Activated CD8-positive, alpha-beta memory T cell treated with anti-CD3 and anti-CD28 coated beads, Interleukin-2, amount 10 ng/mL, durations not matched to agents 7 days and 5 days (primary cell): ENCODE measurements around the gene GNLY. TPM values are rescaled to one million over a fixed set of nuclear protein-coding genes. Genes with fewer than 3 reads are reported as not detected.

Experiments used
- ATAC-seq: fragments of 150-1000 bp; cut with Tn5 transposase; one replicate; pipeline ENCODE4 v1.10.0; 2021; ENCODE audit warnings: moderate library complexity
- CTCF ChIA-PET: fragments of 350-600 bp; sonication (Branson Sonifier 250); formaldehyde crosslinking; loops from one replicate; lab custom pipeline; 2021; ENCODE audit warnings: antibody characterized with exemption; lab: Charles Lee
- DNase-seq: peaks from one replicate; pipeline ENCODE4 v3.0.0-alpha.2; 2020
- H3K27ac Mint-ChIP-seq: one replicate; pipeline ENCODE4 v1.8.0; 2021; ENCODE audit warnings: mild to moderate bottlenecking, mixed read lengths
- H3K27me3 Mint-ChIP-seq: one replicate; pipeline ENCODE4 v1.8.0; 2021; ENCODE audit warnings: mixed read lengths
- H3K36me3 Mint-ChIP-seq: one replicate; pipeline ENCODE4 v1.8.0; 2021; ENCODE audit warnings: mild to moderate bottlenecking, mixed read lengths
- H3K4me1 Mint-ChIP-seq: one replicate; pipeline ENCODE4 v1.8.0; 2021; ENCODE audit warnings: mixed read lengths
- H3K4me3 Mint-ChIP-seq: one replicate; pipeline ENCODE4 v1.8.0; 2021; ENCODE audit warnings: mild to moderate bottlenecking, moderate library complexity, mixed read lengths
- H3K9me3 Mint-ChIP-seq: one replicate; pipeline ENCODE4 v1.8.0; 2022; ENCODE audit warnings: low read depth, mixed read lengths
- total RNA-seq, 2 experiments: library from RNA; stranded (reverse); gene quantifications; one replicate each; pipeline ENCODE4 v1.2.3, GENCODE V29; 2021

The GNLY gene
- total RNA-seq, 2 experiments from 2014 or later = 364 to 1,915 TPM

DNA sequence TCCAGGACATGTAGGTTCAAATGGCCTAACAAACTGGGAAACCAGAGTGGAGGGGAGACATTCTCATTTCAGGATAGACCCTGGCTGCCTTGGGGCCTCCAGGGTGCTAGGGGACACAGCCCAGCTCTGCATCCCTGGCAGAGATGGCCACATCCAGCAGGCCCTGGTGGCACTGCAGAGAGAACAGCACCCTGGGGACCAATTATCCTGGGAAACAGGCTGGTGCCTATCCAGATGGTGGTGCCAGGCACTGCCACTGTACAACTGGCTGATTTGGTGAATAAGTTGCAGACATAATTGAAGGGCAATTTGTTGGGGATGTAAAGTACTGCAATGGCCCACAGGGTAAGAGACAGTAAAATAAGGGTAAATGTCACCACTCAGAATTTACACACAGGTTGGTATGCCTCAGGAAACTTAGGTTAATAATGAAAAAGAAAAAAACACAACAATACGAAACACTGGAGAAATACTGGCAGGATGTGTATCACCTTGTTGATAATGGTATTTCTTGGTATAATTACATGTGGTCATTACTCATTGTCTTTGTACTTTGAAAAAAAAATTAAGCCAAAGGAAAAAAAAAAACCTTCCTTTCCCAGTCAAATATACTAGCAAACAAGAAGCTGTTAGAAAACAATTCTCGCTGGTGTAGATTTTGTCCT is 13.3 kb upstream of the GNLY start:
- Mint-ChIP-seq H3K9me3 (peaks cover 1% of the 10 kb centered on the region), H3K36me3 (peaks cover 7% of the 10 kb centered on the region), H3K4me1 (peaks cover 32% of the 10 kb centered on the region), H3K27ac (peak overlapping the region; percentile 82), H3K4me3 (peak overlapping the region; percentile 72), H3K27me3 (peaks cover 9% of the 10 kb centered on the region)
- ATAC-seq = peak; percentile 56
- DNase-seq = no peak
- CTCF ChIA-PET = interaction anchor here (0.6 to 9.6 kb wide), 15 partner anchors 12 to 399 kb away, joined by 3 to 189 read pairs (median 6); partner anchors contain the start of gene GNLY

DNA sequence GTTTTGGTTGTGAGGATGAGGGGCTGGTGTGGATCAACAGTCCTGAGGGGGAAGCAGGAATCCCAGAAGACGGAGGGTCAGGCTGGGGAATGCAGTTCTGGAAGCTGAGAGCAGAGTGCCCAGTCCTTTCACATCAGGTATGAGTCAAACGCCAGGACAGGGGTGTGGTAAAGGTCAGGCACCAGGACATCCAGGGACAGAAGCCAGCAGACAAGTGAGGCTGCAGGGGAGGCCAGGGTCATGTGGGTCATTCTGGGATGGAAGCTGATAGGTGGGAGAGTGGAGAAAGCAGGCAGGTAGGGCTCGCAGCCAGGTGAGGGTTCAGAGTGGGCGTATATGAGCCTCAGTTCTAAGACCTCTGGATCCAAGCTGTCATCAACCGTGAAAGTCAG is 12.8 kb upstream of the GNLY start:
- Mint-ChIP-seq H3K27me3 (peaks cover 12% of the 10 kb centered on the region), H3K4me3 (peak overlapping the region; percentile 72), H3K36me3 (peaks cover 7% of the 10 kb centered on the region), H3K27ac (peak overlapping the region; percentile 82), H3K9me3 (peaks cover 1% of the 10 kb centered on the region), H3K4me1 (peaks cover 32% of the 10 kb centered on the region)
- ATAC-seq = no peak
- CTCF ChIA-PET = interaction anchor here (1.1 to 9.6 kb wide), 9 partner anchors 11 to 399 kb away, joined by 3 to 189 read pairs (median 6); partner anchors contain the start of gene GNLY
- no peak for DNase-seq

DNA sequence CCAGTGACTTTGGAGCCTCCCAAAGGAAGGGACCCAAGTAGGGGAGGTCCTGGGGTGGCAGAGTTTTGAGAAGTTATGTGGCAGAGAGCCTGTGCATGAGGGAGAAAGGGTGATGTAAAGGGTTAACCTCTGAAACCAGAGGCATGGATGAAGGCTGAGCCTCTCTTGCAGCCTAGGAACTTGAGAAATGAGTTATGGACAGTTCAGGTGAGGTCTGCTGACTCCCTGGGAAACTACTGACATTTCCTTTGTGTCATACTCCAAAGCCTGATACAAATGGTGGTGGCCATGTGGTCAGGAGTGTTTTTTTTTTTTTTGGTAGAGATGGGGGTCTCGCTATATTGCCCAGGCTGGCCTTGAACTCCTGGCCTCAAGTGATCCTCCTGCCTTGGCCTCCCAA is 12.4 kb upstream of the GNLY start:
- CTCF ChIA-PET = interaction anchor here (1.3 to 9.6 kb wide), 6 partner anchors 11 to 399 kb away, joined by 4 to 189 read pairs (median 8); partner anchors contain the start of gene GNLY
- peaks cover 7% of the 10 kb centered on the region for H3K36me3 Mint-ChIP-seq
- ATAC-seq (no peak), DNase-seq (no peak)
- peaks cover 13% of the 10 kb centered on the region for H3K27me3 Mint-ChIP-seq
- peaks cover 1% of the 10 kb centered on the region for H3K9me3 Mint-ChIP-seq
- peaks cover 32% of the 10 kb centered on the region for H3K4me1 Mint-ChIP-seq
- H3K27ac Mint-ChIP-seq = peak overlapping the region; percentile 82
- peak overlapping the region; percentile 72 for H3K4me3 Mint-ChIP-seq

DNA sequence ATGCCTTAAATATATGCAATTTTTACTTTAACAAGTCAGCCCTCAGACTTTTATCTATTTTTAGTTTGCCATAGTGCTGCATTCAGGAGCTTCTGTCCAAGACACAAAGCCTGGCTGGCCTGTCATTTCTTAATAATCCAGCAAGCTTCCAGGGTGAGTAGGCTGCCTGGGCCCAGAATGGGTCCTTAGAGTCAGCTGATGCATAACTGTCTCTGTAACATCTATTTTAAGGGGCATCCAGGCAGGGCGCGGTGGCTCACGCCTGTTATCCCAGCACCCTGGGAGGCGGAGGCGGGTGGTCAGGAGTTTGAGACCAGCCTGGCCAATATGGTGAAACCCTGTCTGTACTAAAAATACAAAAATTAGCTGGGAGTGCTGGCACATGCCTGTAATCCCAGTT is 11.8 kb upstream of the GNLY start:
- H3K4me3 Mint-ChIP-seq = peak overlapping the region; percentile 72
- ATAC-seq (no peak), DNase-seq (no peak)
- H3K36me3 Mint-ChIP-seq = peaks cover 7% of the 10 kb centered on the region
- peaks cover 19% of the 10 kb centered on the region for H3K27me3 Mint-ChIP-seq
- H3K9me3 Mint-ChIP-seq = peaks cover 1% of the 10 kb centered on the region
- CTCF ChIA-PET = interaction anchor here (1.3 to 9.6 kb wide), 4 partner anchors 24 to 131 kb away, joined by 4 to 189 read pairs (median 8); no protein-coding TSS in a partner anchor
- peaks cover 32% of the 10 kb centered on the region for H3K4me1 Mint-ChIP-seq
- no peak overlapping the region for H3K27ac Mint-ChIP-seq

DNA sequence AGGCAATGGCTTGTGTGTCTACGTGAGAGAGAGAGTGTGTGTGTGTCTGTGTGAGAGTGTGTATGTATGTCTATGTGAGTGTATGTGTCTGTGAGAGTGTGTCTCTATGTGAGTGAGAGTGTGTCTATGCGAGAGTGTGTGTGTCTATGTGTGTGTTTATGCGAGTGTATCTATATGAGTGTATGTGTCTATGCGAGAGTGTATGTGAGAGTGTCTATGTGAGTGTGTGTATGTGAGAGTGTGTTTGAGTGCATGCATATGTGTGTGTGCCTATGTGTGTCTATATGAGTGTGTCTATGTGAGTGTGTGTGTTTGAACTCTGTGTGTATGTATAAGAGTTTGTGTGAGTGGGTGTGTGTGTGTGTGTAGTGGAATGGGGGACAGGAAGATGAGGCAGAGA is 9.8 kb upstream of the GNLY start:
- H3K4me1 Mint-ChIP-seq = peaks cover 24% of the 10 kb centered on the region
- ATAC-seq (no peak), DNase-seq (no peak)
- H3K9me3 Mint-ChIP-seq = peaks cover 1% of the 10 kb centered on the region
- H3K36me3 Mint-ChIP-seq = peaks cover 7% of the 10 kb centered on the region
- no peak overlapping the region for H3K27ac Mint-ChIP-seq
- CTCF ChIA-PET = interaction anchor here (1.3 to 9.6 kb wide), 4 partner anchors 9 to 51 kb away, joined by 3 to 189 read pairs (median 4); partner anchors contain the start of gene GNLY
- peaks cover 26% of the 10 kb centered on the region for H3K27me3 Mint-ChIP-seq
- H3K4me3 Mint-ChIP-seq = no peak overlapping the region

DNA sequence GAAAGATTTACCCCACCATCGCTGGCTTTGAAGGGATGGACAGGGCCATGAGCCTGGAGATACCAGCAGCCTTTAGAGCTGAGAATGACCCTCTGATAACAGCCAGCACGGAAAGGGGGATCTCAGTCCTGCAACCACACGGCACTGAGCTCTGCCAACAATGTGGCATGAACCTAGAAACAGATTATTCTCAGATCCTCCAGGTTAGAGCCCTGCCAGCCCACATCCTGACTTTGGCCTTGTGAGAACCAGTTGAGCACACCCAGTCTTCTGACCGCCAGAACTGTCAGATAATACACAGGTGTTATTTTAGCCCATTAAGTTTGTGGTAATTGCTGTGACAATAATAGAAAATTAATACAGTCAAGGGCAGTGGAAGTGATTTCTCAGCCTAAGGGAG is 9.4 kb upstream of the GNLY start:
- CTCF ChIA-PET = interaction anchor here (1.3 to 9.6 kb wide), 5 partner anchors 9 to 50 kb away, joined by 3 to 189 read pairs (median 5); partner anchors contain the start of gene GNLY
- peaks cover 24% of the 10 kb centered on the region for H3K4me1 Mint-ChIP-seq
- H3K9me3 Mint-ChIP-seq = peaks cover 1% of the 10 kb centered on the region
- peaks cover 26% of the 10 kb centered on the region for H3K27me3 Mint-ChIP-seq
- H3K4me3 Mint-ChIP-seq = no peak overlapping the region
- ATAC-seq = no peak
- peaks cover 7% of the 10 kb centered on the region for H3K36me3 Mint-ChIP-seq
- no peak overlapping the region for H3K27ac Mint-ChIP-seq
- no peak for DNase-seq

DNA sequence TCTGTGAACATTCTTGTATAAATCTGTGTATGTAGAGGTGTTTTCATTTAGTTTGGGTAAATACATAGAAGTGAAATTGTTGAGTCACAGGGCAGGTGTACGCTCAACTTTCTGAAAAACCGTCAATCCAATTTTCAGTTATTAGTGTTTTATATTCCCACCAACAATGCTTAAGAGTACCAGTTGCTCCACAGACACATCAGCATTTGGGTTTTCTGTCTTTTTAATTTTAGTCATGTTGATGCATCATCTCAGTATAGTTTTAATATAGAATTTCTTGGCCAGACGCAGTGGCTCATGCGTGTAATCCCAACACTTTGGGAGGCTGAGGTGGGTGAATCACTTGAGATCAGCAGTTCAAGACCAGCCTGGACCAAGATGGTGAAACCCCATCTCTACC is 3.2 kb upstream of the GNLY start:
- ATAC-seq (no peak), DNase-seq (no peak)
- CTCF ChIA-PET = interaction anchor here (3.2 to 8.2 kb wide), 2 partner anchors 11 to 15 kb away, joined by 22 to 70 read pairs; no protein-coding TSS in a partner anchor
- Mint-ChIP-seq H3K36me3 (peaks cover 6% of the 10 kb centered on the region), H3K4me3 (no peak overlapping the region), H3K9me3 (no peaks in the 10 kb centered on the region), H3K4me1 (peaks cover 34% of the 10 kb centered on the region), H3K27ac (no peak overlapping the region), H3K27me3 (peaks cover 27% of the 10 kb centered on the region)

DNA sequence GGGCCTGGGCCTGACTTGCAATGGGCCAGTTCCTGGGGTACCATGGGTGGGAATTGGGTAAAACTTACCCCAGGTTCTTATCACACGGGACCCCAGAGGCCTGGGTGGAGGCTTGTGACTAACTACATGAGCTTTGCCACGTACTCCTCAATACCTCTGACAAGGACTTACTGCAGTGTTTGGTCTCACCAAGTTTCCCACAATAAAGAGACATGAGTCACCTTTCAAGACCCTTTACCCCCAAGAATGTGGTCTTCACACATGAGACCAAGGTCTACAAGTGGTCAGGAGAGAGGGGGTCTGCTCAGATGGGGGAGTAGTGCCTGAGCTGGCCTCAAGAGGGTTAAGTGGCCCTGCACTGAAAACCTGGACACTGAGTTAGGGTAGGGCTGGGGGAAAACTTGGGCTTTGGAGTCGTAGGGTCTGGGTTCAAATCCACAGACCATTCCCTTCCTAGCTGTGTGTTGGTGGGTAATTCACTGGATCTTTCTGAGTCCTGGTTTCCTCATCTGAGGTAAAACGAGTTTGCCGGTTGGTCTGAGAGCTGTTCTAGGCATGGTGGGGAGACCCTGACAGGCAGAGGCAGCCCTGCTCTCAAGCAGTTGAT is 2.0 kb upstream of the GNLY start:
- Mint-ChIP-seq H3K36me3 (peaks cover 6% of the 10 kb centered on the region), H3K9me3 (no peaks in the 10 kb centered on the region), H3K4me3 (no peak overlapping the region), H3K4me1 (peaks cover 36% of the 10 kb centered on the region), H3K27ac (peak overlapping the region; percentile 13), H3K27me3 (peaks cover 16% of the 10 kb centered on the region)
- DNase-seq = no peak
- ATAC-seq = no peak
- CTCF ChIA-PET = interaction anchor here (1.3 to 8.2 kb wide), 6 partner anchors 12 to 55 kb away, joined by 3 to 70 read pairs (median 6); no protein-coding TSS in a partner anchor

DNA sequence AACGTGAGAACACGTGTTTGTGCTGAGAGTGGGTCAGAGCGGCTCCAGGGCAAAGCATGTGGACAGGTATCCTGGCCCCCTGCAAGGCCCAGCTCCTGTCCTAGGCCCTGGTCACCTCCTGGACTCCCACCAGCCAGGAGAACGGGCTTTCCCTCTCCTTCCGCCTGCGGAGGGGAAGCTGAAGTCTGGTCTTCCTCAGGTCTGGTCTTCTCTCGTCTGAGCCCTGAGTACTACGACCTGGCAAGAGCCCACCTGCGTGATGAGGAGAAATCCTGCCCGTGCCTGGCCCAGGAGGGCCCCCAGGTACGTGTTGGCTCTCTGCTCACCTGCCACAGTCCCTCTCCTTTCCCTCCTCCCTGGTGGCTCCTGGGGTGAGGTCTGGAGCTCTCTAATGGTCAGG is 963 bp downstream of the GNLY start:
- ATAC-seq = no peak
- CTCF ChIA-PET = interaction anchor here (0.5 to 8.2 kb wide), 3 partner anchors 11 to 17 kb away, joined by 3 to 70 read pairs (median 3); no protein-coding TSS in a partner anchor
- H3K27ac Mint-ChIP-seq = peak overlapping the region; percentile 63
- peaks cover 7% of the 10 kb centered on the region for H3K27me3 Mint-ChIP-seq
- no peaks in the 10 kb centered on the region for H3K9me3 Mint-ChIP-seq
- no peak for DNase-seq
- H3K4me3 Mint-ChIP-seq = peak overlapping the region; percentile 49
- peaks cover 44% of the 10 kb centered on the region for H3K4me1 Mint-ChIP-seq
- peaks cover 6% of the 10 kb centered on the region for H3K36me3 Mint-ChIP-seq

DNA sequence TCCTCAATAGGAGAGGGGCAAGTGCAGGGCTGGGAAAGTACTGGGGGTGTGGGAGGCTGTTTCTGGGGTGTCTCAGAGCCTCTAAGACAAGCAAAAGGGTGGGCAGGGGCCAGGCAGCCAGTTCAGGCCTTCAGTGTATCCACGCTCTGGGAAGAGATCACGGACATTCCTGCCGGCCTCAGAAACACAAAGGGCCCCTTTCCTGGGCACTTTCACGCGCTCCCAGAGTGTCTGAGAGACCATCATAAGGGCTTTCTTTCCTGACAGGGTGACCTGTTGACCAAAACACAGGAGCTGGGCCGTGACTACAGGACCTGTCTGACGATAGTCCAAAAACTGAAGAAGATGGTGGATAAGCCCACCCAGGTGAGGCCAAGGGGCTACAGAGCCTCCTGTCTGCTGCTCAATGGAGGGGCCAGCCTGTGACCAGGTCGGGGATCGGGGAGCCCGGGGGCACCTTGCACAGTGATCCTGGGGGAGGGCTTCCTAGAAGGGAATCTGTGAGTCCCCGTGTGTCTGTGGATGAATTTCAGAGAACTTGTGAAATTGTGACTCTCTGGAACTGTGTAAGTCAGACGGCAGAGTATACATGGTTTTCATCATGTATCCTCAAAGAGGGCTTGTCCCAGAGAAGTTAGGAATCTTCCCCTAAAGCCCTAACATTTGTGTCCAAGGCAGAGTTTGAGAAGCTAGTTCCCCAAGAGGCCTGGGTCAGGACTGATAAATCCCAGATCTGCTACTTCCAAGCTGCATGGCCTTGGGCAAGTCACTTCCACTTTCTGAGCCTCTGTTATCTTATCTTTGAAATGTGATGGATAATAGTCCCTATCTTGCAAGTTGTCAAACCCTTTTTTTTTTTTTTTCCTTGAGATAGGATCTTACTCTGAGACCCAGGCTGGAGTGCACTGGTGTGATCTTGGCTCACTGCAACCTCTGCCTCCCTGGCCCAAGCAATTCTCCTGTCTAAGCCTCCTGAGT is 1.8 kb downstream of the GNLY start:
- Mint-ChIP-seq H3K36me3 (peaks cover 2% of the 10 kb centered on the region), H3K27ac (no peak overlapping the region), H3K4me3 (peak overlapping the region; percentile 49), H3K27me3 (peaks cover 2% of the 10 kb centered on the region), H3K4me1 (peaks cover 44% of the 10 kb centered on the region), H3K9me3 (no peaks in the 10 kb centered on the region)
- CTCF ChIA-PET = interaction anchor here (0.5 to 8.2 kb wide), 5 partner anchors 10 to 262 kb away, joined by 3 to 70 read pairs (median 3); no protein-coding TSS in a partner anchor
- ATAC-seq (no peak), DNase-seq (no peak)

DNA sequence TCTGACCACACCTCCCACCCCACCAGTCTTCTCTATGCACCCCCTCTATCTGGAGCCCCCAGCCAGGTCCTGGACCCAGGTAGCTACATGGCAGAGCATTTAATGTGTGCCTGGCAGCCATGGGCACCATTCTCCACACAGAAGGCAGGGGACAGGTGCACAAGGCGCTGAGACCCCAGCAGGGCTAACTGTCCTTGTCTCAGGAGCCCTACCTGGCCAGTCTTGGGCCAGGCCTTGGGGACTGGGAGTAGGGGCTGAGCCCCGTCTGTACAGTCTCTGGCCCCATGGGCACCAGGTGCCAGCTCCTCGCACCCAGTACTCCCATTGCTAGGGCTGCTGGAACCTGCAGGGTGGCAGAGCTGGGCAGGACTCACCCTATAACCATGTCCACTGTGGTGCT is 2.9 kb downstream of the GNLY start:
- Mint-ChIP-seq H3K4me3 (peak overlapping the region; percentile 49), H3K27me3 (no peaks in the 10 kb centered on the region), H3K36me3 (peaks cover 2% of the 10 kb centered on the region), H3K9me3 (no peaks in the 10 kb centered on the region), H3K4me1 (peaks cover 46% of the 10 kb centered on the region), H3K27ac (peak overlapping the region; percentile 45)
- peak; percentile 18 for DNase-seq
- CTCF ChIA-PET = interaction anchor here (0.8 to 8.2 kb wide), 5 partner anchors 9 to 81 kb away, joined by 3 to 70 read pairs (median 5); no protein-coding TSS in a partner anchor
- ATAC-seq = no peak

DNA sequence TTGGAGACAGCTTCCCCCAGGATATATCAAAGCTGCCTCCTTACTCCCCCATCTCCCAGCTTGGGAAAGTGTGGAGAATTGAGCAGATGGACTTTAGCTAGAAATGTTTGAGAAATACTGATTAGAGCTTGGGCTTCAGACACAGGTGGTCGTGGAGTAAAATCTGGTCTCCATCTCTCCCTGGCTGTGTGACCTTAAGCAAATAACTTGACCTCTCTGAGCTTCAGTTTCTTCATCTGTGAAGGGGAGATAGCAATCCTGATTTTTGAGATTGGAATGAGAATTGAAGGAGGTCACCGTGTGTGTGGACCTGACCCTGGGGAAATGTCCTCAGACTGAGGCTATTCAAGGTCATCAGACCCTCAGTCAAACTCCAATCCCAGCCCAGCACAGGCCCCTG is 3.6 kb downstream of the GNLY start:
- DNase-seq (peak; percentile 19), ATAC-seq (no peak)
- Mint-ChIP-seq H3K27ac (peak overlapping the region; percentile 21), H3K36me3 (peaks cover 2% of the 10 kb centered on the region), H3K4me1 (peaks cover 46% of the 10 kb centered on the region), H3K27me3 (no peaks in the 10 kb centered on the region), H3K9me3 (no peaks in the 10 kb centered on the region), H3K4me3 (peak overlapping the region; percentile 11)
- CTCF ChIA-PET = interaction anchor here (1.5 to 8.2 kb wide), 4 partner anchors 8 to 60 kb away, joined by 5 to 70 read pairs (median 9); no protein-coding TSS in a partner anchor
